Uterus (tissue), 4 donors: ENCODE measurements around the gene BTBD3. TPM values are rescaled to one million over a fixed set of nuclear protein-coding genes. Genes with fewer than 3 reads are reported as not detected.

Source experiments
- DNase-seq, 2 donors: peaks; one replicate each; pipeline ENCODE4 v3.0.0-alpha.2; 2019 to 2020
- H3K27ac ChIP-seq, 2 donors: fragments of 200-600 bp; sonication (generic); 1 replicate in 1 of 2; 2 replicates in 1 of 2; pipeline ENCODE4 v1.5.1; 2016 to 2018
- H3K27me3 ChIP-seq, 2 donors: fragments of 200-600 bp; sonication (generic); one replicate each; pipeline ENCODE4 v1.5.1; 2018 to 2019; ENCODE audit warnings: control low read depth in 1 of 2
- H3K36me3 ChIP-seq, 2 donors: fragments of 200-600 bp; sonication (generic); one replicate each; pipeline ENCODE4 v1.5.1; 2019; ENCODE audit warnings: control low read depth in 1 of 2
- H3K4me1 ChIP-seq, 2 donors: fragments of 200-600 bp; sonication (generic); one replicate each; pipeline ENCODE4 v1.5.1; 2018 to 2019; ENCODE audit warnings: control low read depth in 1 of 2
- H3K4me3 ChIP-seq, 2 donors: fragments of 200-600 bp; sonication (generic); 1 replicate in 1 of 2; 2 replicates in 1 of 2; pipeline ENCODE4 v1.5.1; 2018 to 2019; ENCODE audit warnings: mild to moderate bottlenecking in 1 of 2
- H3K9me3 ChIP-seq, 2 donors: fragments of 200-600 bp; sonication (generic); one replicate each; pipeline ENCODE4 v1.5.1; 2019; ENCODE audit warnings: control low read depth in 1 of 2
- CTCF ChIP-seq, 4 experiments: fragments of 200-600 bp in 2 of 4; fragments of 450-650 bp in 2 of 4; sonication (generic) in 2 of 4; IDR thresholded peaks; one replicate each; pipeline ENCODE4 v1.5.1; 2016 to 2019; ENCODE audit warnings: antibody characterized with exemption in 4 of 4, mild to moderate bottlenecking in 2 of 4, moderate library complexity in 1 of 4
- POLR2A ChIP-seq, 2 donors: fragments of 450-650 bp; IDR thresholded peaks; one replicate each; pipeline ENCODE4 v1.6.1; 2016; ENCODE audit warnings: antibody characterized with exemption in 2 of 2, mild to moderate bottlenecking in 1 of 2, moderate library complexity in 1 of 2
- intact Hi-C: fragments of 100-400 bp; cut with DNase I; formaldehyde crosslinking; loops from one replicate; pipeline ENCODE4 v1.15.1; 2023; ENCODE audit warnings: low total_unique reads
- total RNA-seq, 4 donors: library from RNA; depleted of rRNA in 3 of 4; stranded (reverse); fragments of >200 nt in 3 of 4; gene quantifications; one replicate each; pipeline versions ENCODE4 v1.1.0 to v1.2.4, GENCODE V29; 2014 to 2023
- donor health status: DM: yes; HTN: yes; CAD: no.

Gene BTBD3
- total RNA-seq, 4 donors from 2014 or later, result 22.8 to 124 (median 39.1) TPM

- Histone ChIP-seq H3K4me1 (no peaks in the 10 kb centered on the region), H3K27me3 (no peaks in the 10 kb centered on the region), H3K27ac (no peak overlapping the region), H3K4me3 (no peak overlapping the region), H3K9me3 (no peaks in the 10 kb centered on the region), H3K36me3 (no peaks in the 10 kb centered on the region)
- no peak for DNase-seq
- TF ChIP-seq POLR2A (IDR thresholded peaks at IDR 0.05) (no peak), CTCF (IDR thresholded peaks at IDR 0.05) (no peak)
- intact Hi-C loops, result no loop called here
Observed at GRCh38 chr20:11935212-11936154, 17.8 kb downstream of the BTBD3 start.

- H3K9me3 ChIP-seq, result no peaks in the 10 kb centered on the region
- H3K27ac ChIP-seq, result no peak overlapping the region
- H3K27me3 ChIP-seq, result no peaks in the 10 kb centered on the region
- DNase-seq, result no peak
- H3K36me3 ChIP-seq, result no peaks in the 10 kb centered on the region
- TF ChIP-seq CTCF (IDR thresholded peaks at IDR 0.05), result no peak
- TF ChIP-seq POLR2A (IDR thresholded peaks at IDR 0.05), result no peak
- intact Hi-C loops, result no loop called here
- no peak overlapping the region for H3K4me3 ChIP-seq
- H3K4me1 ChIP-seq, result no peaks in the 10 kb centered on the region
Observed at GRCh38 chr20:11936157-11936556, 18.5 kb downstream of the BTBD3 start.

GRCh38 chr20:11937230-11937629 lies 19.5 kb downstream of the BTBD3 start:
- no peaks in the 10 kb centered on the region for H3K36me3 ChIP-seq

GRCh38 chr20:11941593-11942246 lies 24.0 kb downstream of the BTBD3 start:
- H3K36me3 ChIP-seq, result no peaks in the 10 kb centered on the region
- H3K4me3 ChIP-seq, result no peak overlapping the region
- intact Hi-C loops, result no loop called here
- H3K4me1 ChIP-seq, result no peaks in the 10 kb centered on the region
- TF ChIP-seq POLR2A (IDR thresholded peaks at IDR 0.05), result no peak
- TF ChIP-seq CTCF (IDR thresholded peaks at IDR 0.05), result no peak
- no peak for DNase-seq
- no peak overlapping the region for H3K27ac ChIP-seq
- H3K9me3 ChIP-seq, result no peaks in the 10 kb centered on the region
- H3K27me3 ChIP-seq, result no peaks in the 10 kb centered on the region

More at GRCh38 chr20:11937230-11937629, 19.5 kb downstream of the BTBD3 start:
- no peak for DNase-seq
- no peak overlapping the region for H3K27ac ChIP-seq
- no peaks in the 10 kb centered on the region for H3K9me3 ChIP-seq
- intact Hi-C loops, result no loop called here
- no peak overlapping the region for H3K4me3 ChIP-seq
- TF ChIP-seq CTCF (IDR thresholded peaks at IDR 0.05) (no peak), POLR2A (IDR thresholded peaks at IDR 0.05) (no peak)
- no peaks in the 10 kb centered on the region for H3K27me3 ChIP-seq
- H3K4me1 ChIP-seq, result no peaks in the 10 kb centered on the region

GRCh38 chr20:11943778-11944177 lies 26.1 kb downstream of the BTBD3 start:
- H3K4me1 ChIP-seq, result no peaks in the 10 kb centered on the region
- DNase-seq, result no peak
- no peak overlapping the region for H3K27ac ChIP-seq
- no peaks in the 10 kb centered on the region for H3K9me3 ChIP-seq
- H3K27me3 ChIP-seq, result no peaks in the 10 kb centered on the region
- intact Hi-C loops, result no loop called here
- TF ChIP-seq POLR2A (IDR thresholded peaks at IDR 0.05) (no peak), CTCF (IDR thresholded peaks at IDR 0.05) (no peak)
- no peaks in the 10 kb centered on the region for H3K36me3 ChIP-seq
- no peak overlapping the region for H3K4me3 ChIP-seq
